ENCODE data around the gene TMEM109.
A peak's percentile ranks its signal among the peaks of the same experiment; 100 is the strongest.

The TMEM109 gene

GRCh38 chr11:60891103-60891741, 22.7 kb upstream of the TMEM109 start:
- TF ChIP-seq CTCF (conservative IDR thresholded peaks at IDR 0.05; ENCODE audit: low read depth): no peak
- no peak for DNase-seq (ENCODE audit: low spot score)
- POLR2A ChIA-PET (ENCODE audit: low non-redundant PET): no interaction called here
- H3K27ac ChIP-seq: no peak overlapping the region
- CTCF ChIA-PET: no interaction called here

GRCh38 chr11:60895687-60896086, 18.3 kb upstream of the TMEM109 start:
- CTCF ChIA-PET: interaction anchor here (0.7 to 2.3 kb wide), 2 partner anchors 65 to 123 kb away, joined by 3 to 6 read pairs; no protein-coding TSS in a partner anchor
- POLR2A ChIA-PET (ENCODE audit: low non-redundant PET): no interaction called here
- TF ChIP-seq CTCF (conservative IDR thresholded peaks at IDR 0.05; ENCODE audit: low read depth): no peak

GRCh38 chr11:60897496-60897895, 16.5 kb upstream of the TMEM109 start:
- ChIA-PET POLR2A (ENCODE audit: low non-redundant PET) (no interaction called here), CTCF (interaction anchor here (3.1 kb wide), 1 partner anchor 67 kb away, joined by 25 read pairs; no protein-coding TSS in a partner anchor)
- no peak overlapping the region for H3K27ac ChIP-seq
- DNase-seq (ENCODE audit: low spot score): no peak
- TF ChIP-seq CTCF (conservative IDR thresholded peaks at IDR 0.05; ENCODE audit: low read depth): no peak

More at GRCh38 chr11:60895687-60896086, 18.3 kb upstream of the TMEM109 start:
- DNase-seq (ENCODE audit: low spot score): no peak
- no peak overlapping the region for H3K27ac ChIP-seq

- no peak overlapping the region for H3K27ac ChIP-seq
- TF ChIP-seq CTCF (conservative IDR thresholded peaks at IDR 0.05; ENCODE audit: low read depth): peak; percentile 97
- CTCF ChIA-PET: interaction anchor here (0.6 to 3.1 kb wide), 20 partner anchors 10 to 586 kb away, joined by 3 to 25 read pairs (median 4); no protein-coding TSS in a partner anchor
- POLR2A ChIA-PET (ENCODE audit: low non-redundant PET): interaction anchor here (0.8 kb wide), 1 partner anchor 10 kb away, joined by 3 read pairs; no protein-coding TSS in a partner anchor
- peak; percentile 52 for DNase-seq (ENCODE audit: low spot score)
These were observed 14.7 kb upstream of the TMEM109 start for GRCh38 chr11:60899046-60899936.

- ChIA-PET POLR2A (ENCODE audit: low non-redundant PET) (no interaction called here), CTCF (interaction anchor here (0.6 to 3.1 kb wide), 16 partner anchors 10 to 586 kb away, joined by 3 to 25 read pairs (median 4); no protein-coding TSS in a partner anchor)
- peak overlapping the region; percentile 46; the same call in 1 of the 2 replicates for H3K27ac ChIP-seq
- TF ChIP-seq CTCF (conservative IDR thresholded peaks at IDR 0.05; ENCODE audit: low read depth): no peak
- DNase-seq (ENCODE audit: low spot score): no peak
These were observed 14.0 kb upstream of the TMEM109 start for GRCh38 chr11:60899977-60900376.

- H3K27ac ChIP-seq: peak overlapping the region; percentile 46
- DNase-seq (ENCODE audit: low spot score): no peak
- ChIA-PET CTCF (interaction anchor here (0.8 to 1.6 kb wide), 4 partner anchors 13 to 273 kb away, joined by 3 to 6 read pairs (median 5); no protein-coding TSS in a partner anchor), POLR2A (ENCODE audit: low non-redundant PET) (no interaction called here)
- no peak for TF ChIP-seq CTCF (conservative IDR thresholded peaks at IDR 0.05; ENCODE audit: low read depth)
These were observed 13.1 kb upstream of the TMEM109 start for GRCh38 chr11:60900673-60901404.

Data from RWPE1 (cell line).